Activated effector memory CD4-positive, alpha-beta T cell treated with anti-CD3 and anti-CD28 coated beads, Interleukin-2, amount 50 U/mL, for 16 hours (primary cell): ENCODE measurements around the gene TMEM121.

Experiments
- DNase-seq: peaks from one replicate; pipeline ENCODE4 v3.0.0-alpha.2; 2020

Gene TMEM121

GRCh38 chr14:105487449-105487985 is 38.9 kb upstream of the TMEM121 start:
- peak; percentile 89 for DNase-seq

- DNase-seq: peak; percentile 74
These were observed 38.2 kb upstream of the TMEM121 start for GRCh38 chr14:105487986-105488777.

GRCh38 chr14:105488781-105489541 is 37.4 kb upstream of the TMEM121 start:
- no peak for DNase-seq

- DNase-seq: peak; percentile 94
These were observed 36.7 kb upstream of the TMEM121 start for GRCh38 chr14:105489542-105490266.

GRCh38 chr14:105490267-105490571 is 36.2 kb upstream of the TMEM121 start:
- no peak for DNase-seq

- DNase-seq: peak; percentile 100
These were observed 35.6 kb upstream of the TMEM121 start, which contains the start of gene TEDC1 for GRCh38 chr14:105490572-105491365. Gene TEDC1, plus strand, starts transcription at chr14:105491246. Its CDS starts 130 bp downstream, at chr14:105491376.

GRCh38 chr14:105491366-105491973 is 34.9 kb upstream of the TMEM121 start:
- peak; percentile 96 for DNase-seq

GRCh38 chr14:105492031-105492970 is 34.1 kb upstream of the TMEM121 start:
- peak; percentile 65 for DNase-seq

- peak; percentile 63 for DNase-seq
These were observed 33.2 kb upstream of the TMEM121 start for GRCh38 chr14:105492971-105493871.

- no peak for DNase-seq
These were observed 32.3 kb upstream of the TMEM121 start for GRCh38 chr14:105493921-105494605.

GRCh38 chr14:105494606-105494929 is 31.8 kb upstream of the TMEM121 start:
- no peak for DNase-seq

- DNase-seq: no peak
These were observed 31.0 kb upstream of the TMEM121 start for GRCh38 chr14:105495101-105495989.

- DNase-seq: no peak
These were observed 30.2 kb upstream of the TMEM121 start for GRCh38 chr14:105495990-105496830.

- DNase-seq: no peak
These were observed 29.4 kb upstream of the TMEM121 start for GRCh38 chr14:105496831-105497591.

- DNase-seq: no peak
These were observed 28.5 kb upstream of the TMEM121 start for GRCh38 chr14:105497671-105498429.
